Retinal pigment epithelial cell (primary cell): ENCODE measurements around the gene TMEM205.
"Not testable (repeated sequence)": the region's sequence is repeated elsewhere in the genome, so short reads cannot be mapped to it uniquely, and the experiment has no call there.

Experiments used
- DNase-seq: peaks from one replicate; pipeline ENCODE4 v3.0.0-alpha.2; 2010; ENCODE audit warnings: low read depth
- H3K4me3 ChIP-seq: 2 replicates; pipeline ENCODE4 v1.5.1; 2011; ENCODE audit warnings: mild to moderate bottlenecking, low read length, control low read depth, moderate library complexity
- TF ChIP-seq, protein P1 (sequence below): conservative IDR thresholded peaks from 2 replicates; pipeline ENCODE4 v1.5.1; 2011; ENCODE audit warnings: low read depth, low read length, control low read depth, inconsistent platforms

Gene TMEM205

DNA sequence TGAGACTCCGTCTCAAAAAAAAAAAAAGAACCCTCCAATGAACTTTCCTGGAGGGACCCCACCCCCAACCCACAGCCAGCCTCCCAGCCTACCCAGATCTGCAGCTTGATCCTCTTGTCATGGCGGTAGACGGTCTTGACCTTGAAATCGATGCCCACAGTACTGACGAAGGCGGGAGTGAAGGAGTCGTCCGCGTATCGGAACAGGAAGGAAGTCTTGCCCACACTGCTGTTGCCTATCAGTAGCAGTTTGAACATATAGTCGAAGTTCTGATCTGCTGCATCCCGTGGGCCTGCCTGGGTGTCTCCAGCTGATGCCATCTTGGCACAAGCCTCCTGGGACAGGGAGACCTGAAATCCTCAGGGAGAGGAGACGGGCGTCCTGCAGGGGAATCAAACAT, 9.0 kb downstream of the TMEM205 start:
- DNase-seq = no peak
- TF ChIP-seq, protein P1, sequence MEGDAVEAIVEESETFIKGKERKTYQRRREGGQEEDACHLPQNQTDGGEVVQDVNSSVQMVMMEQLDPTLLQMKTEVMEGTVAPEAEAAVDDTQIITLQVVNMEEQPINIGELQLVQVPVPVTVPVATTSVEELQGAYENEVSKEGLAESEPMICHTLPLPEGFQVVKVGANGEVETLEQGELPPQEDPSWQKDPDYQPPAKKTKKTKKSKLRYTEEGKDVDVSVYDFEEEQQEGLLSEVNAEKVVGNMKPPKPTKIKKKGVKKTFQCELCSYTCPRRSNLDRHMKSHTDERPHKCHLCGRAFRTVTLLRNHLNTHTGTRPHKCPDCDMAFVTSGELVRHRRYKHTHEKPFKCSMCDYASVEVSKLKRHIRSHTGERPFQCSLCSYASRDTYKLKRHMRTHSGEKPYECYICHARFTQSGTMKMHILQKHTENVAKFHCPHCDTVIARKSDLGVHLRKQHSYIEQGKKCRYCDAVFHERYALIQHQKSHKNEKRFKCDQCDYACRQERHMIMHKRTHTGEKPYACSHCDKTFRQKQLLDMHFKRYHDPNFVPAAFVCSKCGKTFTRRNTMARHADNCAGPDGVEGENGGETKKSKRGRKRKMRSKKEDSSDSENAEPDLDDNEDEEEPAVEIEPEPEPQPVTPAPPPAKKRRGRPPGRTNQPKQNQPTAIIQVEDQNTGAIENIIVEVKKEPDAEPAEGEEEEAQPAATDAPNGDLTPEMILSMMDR = no peak
- H3K4me3 ChIP-seq = no peak overlapping the region

DNA sequence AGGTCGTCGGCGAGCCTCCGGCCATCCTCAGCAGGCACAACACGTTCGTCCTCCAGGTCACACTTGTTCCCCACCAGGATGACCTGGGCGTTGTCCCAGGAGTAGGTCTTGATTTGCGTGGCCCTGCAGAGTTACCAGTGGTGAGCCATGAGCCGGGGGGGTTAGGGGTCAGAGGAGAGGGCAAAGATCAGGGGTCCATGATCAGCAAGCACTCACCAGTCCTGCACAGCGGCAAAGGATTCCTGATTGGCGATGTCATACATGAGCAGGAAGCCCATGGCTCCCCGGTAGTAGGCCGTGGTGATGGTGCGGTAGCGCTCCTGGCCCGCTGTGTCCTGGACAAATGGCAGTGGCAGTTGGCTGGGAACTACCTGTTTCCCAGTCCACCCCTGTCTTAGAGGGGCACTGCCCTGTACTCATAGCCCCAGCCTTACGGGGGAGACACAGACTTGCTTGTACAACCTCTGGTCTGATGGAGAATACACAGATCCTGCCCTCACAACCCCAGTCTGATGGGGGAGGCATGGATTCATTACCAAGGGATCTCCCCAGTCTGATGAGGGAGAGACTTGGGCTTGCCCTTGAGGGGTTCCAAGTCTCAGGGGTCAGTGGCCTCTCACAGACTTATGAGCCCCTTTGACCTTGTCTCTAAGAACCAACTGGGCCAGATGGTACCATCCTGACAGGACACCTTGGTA, 10.5 kb downstream of the TMEM205 start:
- H3K4me3 ChIP-seq = no peak overlapping the region
- TF ChIP-seq, protein P1 = no peak
- no peak for DNase-seq

DNA sequence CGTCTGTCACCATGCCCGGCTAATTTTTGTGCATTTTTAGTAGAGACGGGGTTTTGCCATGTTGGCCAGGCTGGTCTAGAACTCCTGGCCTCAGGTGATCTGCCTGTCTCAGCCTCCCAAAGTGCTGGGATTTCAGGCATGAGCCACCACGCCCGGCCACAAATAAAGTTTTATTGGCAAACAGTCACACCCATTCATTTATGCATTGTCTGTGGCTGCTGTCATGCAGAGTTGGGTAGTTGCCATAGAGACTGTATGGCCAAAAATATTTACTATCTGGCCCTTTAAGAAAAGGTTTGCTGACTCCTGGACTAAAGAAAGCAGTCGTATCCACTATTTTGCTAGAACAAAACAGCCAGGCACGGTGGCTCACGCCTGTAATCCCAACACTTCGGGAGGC, 12.2 kb downstream of the TMEM205 start:
- H3K4me3 ChIP-seq, DNase-seq: not testable (repeated sequence)

DNA sequence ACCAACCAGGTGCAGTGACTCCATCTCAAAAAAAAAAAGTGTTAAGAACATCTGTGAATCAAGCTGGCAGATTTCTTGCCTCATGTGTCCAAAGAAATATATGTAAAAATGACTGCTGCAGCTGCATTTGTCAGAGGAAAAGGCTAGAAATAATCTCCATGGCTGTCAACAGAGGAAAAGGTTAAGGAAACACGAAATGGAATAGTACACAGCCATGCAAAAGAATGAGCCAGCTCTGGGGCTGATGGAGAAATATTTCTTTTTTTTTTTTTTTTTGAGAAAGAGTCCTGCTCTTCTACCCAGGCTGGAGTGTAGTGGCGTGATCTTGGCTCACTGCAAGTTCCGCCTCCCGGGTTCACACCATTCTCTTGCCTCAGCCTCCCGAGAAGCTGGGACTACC, 13.2 kb downstream of the TMEM205 start:
- no peak for DNase-seq
- H3K4me3 ChIP-seq = no peak overlapping the region
- TF ChIP-seq, protein P1 = no peak

DNA sequence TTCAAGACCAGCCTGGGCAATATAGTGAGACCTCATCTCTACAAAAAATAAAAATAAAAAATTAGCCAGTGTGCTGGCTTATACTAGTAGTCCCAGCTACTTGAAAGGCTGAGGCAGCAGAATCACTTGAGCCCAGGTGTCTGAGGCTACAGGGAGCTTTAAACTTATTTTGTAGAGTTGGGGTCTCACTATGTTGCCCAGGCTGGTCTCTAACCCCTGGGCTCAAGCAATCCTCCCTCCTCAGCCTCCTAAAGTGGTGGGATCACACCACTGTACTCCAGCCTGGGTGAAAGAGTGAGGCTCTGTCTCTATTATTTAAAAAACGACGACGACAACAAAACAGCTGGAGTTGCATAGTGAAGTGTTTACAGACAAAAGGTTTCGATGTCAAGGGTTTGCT, 14.6 kb downstream of the TMEM205 start:
- H3K4me3 ChIP-seq = no peak overlapping the region
- DNase-seq = no peak
- TF ChIP-seq, protein P1 = no peak

DNA sequence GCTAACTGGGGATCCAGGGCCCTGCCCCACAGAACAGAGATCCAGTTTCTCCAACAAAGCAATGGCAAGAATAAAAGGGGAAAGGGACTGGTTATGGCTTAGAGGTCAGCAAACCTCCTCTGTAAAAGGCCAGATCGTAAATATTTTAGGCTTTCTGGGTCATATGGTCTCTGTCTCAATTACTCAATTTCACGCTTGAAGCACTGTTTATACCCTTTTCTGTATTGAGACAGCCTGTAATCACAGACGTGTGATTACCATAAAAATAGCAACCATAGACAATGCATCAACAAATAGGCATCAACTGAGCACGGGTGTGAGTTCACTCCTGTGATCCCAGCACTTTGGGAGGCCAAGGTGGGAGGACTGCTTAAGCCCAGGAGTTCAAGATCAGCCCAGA, 15.9 kb downstream of the TMEM205 start:
- DNase-seq = no peak
- TF ChIP-seq, protein P1 = no peak
- H3K4me3 ChIP-seq = no peak overlapping the region

DNA sequence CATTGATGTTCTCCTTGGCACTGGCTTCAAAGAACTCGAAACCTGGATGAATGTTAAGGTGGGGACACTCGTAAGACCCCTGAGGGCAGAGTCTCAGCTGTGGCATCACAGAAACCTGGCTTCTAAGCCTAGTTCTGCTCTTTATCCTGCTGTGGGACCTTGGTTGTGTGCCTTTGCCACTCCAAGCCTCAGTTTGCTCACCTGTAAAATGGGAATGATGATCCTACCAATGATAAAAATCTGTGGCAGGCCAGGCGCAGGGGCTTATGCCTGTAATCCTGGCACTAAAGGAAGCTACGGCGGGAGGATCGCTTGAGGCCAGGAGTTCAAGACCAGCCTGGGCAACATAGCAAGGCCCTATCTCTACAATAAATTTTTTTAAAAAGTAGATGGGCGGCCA, 20.5 kb downstream of the TMEM205 start:
- H3K4me3 ChIP-seq = no peak overlapping the region
- DNase-seq = no peak

More for the DNA sequence above, 20.5 kb downstream of the TMEM205 start:
- TF ChIP-seq, protein P1 = no peak
